ENCODE results near the gene UFSP2.

The UFSP2 gene

DNA sequence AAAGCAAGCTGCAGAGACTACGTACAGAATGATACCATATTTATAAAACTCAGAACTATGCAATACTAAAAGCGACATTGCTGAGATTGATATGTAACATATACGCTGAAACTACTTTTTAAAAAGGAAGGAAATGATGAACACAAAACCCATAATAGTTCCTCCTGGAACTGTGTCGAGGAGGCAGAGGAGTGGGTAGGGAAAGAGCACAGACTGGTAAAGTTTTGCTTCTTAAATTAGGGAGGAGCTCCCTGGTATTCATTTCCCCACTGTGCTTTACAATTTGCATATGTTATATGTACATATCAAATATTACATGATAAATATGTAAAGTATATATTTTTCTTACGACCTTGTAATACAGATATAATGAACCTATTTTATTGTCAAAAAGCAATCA is 13.9 kb downstream of the UFSP2 start:
- Histone ChIP-seq H2BK12ac (ENCODE audit: low read length in 2 of 2) (no peak overlapping the region), H4K8ac (ENCODE audit: low read length) (no peak overlapping the region), H3K27ac (ENCODE audit: low read length, poor library complexity, severe bottlenecking) (no peak overlapping the region), H3K9me3 (ENCODE audit: control insufficient read depth, low read length) (peaks cover 3% of the 10 kb centered on the region), H4K91ac (ENCODE audit: low read length) (no peak overlapping the region), H3K18ac (ENCODE audit: low read depth in 1 of 2, low read length in 2 of 2) (no peak overlapping the region), H3K4me2 (ENCODE audit: low read length, poor library complexity, severe bottlenecking) (no peak overlapping the region), H2AFZ (ENCODE audit: low read depth, low read length) (no peak overlapping the region), H3K79me1 (replicated peaks; ENCODE audit: low read length, poor library complexity, severe bottlenecking) (peaks cover 3% of the 10 kb centered on the region), H3K23ac (ENCODE audit: low read length in 2 of 2) (no peak overlapping the region), H2BK15ac (ENCODE audit: low read depth, poor library complexity, severe bottlenecking) (no peak overlapping the region), H3K36me3 (ENCODE audit: control insufficient read depth in 1 of 2, insufficient read depth in 2 of 2, low read depth in 1 of 2, low read length in 2 of 2) (peaks cover 3 to 77% of the 10 kb centered on the region in 2 experiments), H3K27me3 (ENCODE audit: control insufficient read depth in 1 of 2, insufficient read depth in 1 of 2, low read length in 2 of 2) (no peaks in the 10 kb centered on the region), H3K14ac (ENCODE audit: low read length in 2 of 2) (no peak overlapping the region), H2BK5ac (ENCODE audit: low read depth, low read length, poor library complexity, severe bottlenecking) (no peak overlapping the region), H3K9ac (ENCODE audit: low read length) (no peak overlapping the region), H2AK5ac (ENCODE audit: low read length, severe bottlenecking) (no peak overlapping the region), H3K4me1 (ENCODE audit: control insufficient read depth, insufficient read depth, low read depth, low read length) (no peaks in the 10 kb centered on the region), H3K4me3 (ENCODE audit: insufficient read depth in 1 of 2, low read depth in 1 of 2, low read length in 2 of 2) (no peak overlapping the region), H3K4ac (ENCODE audit: low read depth in 1 of 2, low read length in 2 of 2) (no peak overlapping the region), H2BK120ac (ENCODE audit: low read depth, low read length) (no peak overlapping the region)
- 100% methylated on average over 1 of the region's 5 CpGs for WGBS
- DNase-seq: no peak

DNA sequence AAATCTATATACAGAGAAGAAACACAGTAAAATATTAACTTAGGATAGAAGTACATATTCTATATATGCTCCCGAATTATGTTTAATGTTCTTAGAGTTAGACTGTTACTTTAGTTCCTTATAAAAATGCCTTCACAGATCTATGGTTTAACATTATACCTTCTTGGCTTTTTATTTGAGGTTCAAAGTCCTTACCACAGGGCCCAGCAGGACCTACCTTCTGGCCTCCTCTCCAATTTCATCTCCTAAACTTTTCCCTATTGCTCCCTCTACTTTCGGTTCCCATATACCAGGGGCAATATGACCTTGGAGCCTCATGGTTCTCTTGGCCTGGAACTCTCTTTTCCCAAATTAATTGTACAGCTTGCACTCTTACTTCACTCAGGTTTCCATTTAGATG is 17.3 kb downstream of the UFSP2 start:
- Histone ChIP-seq H2AFZ (ENCODE audit: low read depth, low read length) (no peak overlapping the region), H3K4ac (ENCODE audit: low read depth in 1 of 2, low read length in 2 of 2) (no peak overlapping the region), H3K14ac (ENCODE audit: low read length in 2 of 2) (no peak overlapping the region), H3K4me3 (ENCODE audit: insufficient read depth in 1 of 2, low read depth in 1 of 2, low read length in 2 of 2) (no peak overlapping the region), H2BK5ac (ENCODE audit: low read depth, low read length, poor library complexity, severe bottlenecking) (no peak overlapping the region), H2BK15ac (ENCODE audit: low read depth, poor library complexity, severe bottlenecking) (no peak overlapping the region), H4K8ac (ENCODE audit: low read length) (no peak overlapping the region), H3K9me3 (ENCODE audit: control insufficient read depth, low read length) (peaks cover 3% of the 10 kb centered on the region), H3K23ac (ENCODE audit: low read length in 2 of 2) (no peak overlapping the region), H3K79me1 (replicated peaks; ENCODE audit: low read length, poor library complexity, severe bottlenecking) (no peaks in the 10 kb centered on the region), H3K9ac (ENCODE audit: low read length) (no peak overlapping the region), H3K4me1 (ENCODE audit: control insufficient read depth, insufficient read depth, low read depth, low read length) (no peaks in the 10 kb centered on the region), H2BK120ac (ENCODE audit: low read depth, low read length) (no peak overlapping the region), H3K36me3 (ENCODE audit: control insufficient read depth in 1 of 2, insufficient read depth in 2 of 2, low read depth in 1 of 2, low read length in 2 of 2) (peaks cover 11 to 75% of the 10 kb centered on the region in 2 experiments), H3K18ac (ENCODE audit: low read depth in 1 of 2, low read length in 2 of 2) (no peak overlapping the region), H2BK12ac (ENCODE audit: low read length in 2 of 2) (no peak overlapping the region), H2AK5ac (ENCODE audit: low read length, severe bottlenecking) (no peak overlapping the region), H3K27me3 (ENCODE audit: control insufficient read depth in 1 of 2, insufficient read depth in 1 of 2, low read length in 2 of 2) (no peaks in the 10 kb centered on the region), H4K91ac (ENCODE audit: low read length) (no peak overlapping the region), H3K4me2 (ENCODE audit: low read length, poor library complexity, severe bottlenecking) (no peak overlapping the region), H3K27ac (ENCODE audit: low read length, poor library complexity, severe bottlenecking) (no peak overlapping the region)
- DNase-seq: no peak
- 96% methylated on average over 1 of the region's 2 CpGs for WGBS

DNA sequence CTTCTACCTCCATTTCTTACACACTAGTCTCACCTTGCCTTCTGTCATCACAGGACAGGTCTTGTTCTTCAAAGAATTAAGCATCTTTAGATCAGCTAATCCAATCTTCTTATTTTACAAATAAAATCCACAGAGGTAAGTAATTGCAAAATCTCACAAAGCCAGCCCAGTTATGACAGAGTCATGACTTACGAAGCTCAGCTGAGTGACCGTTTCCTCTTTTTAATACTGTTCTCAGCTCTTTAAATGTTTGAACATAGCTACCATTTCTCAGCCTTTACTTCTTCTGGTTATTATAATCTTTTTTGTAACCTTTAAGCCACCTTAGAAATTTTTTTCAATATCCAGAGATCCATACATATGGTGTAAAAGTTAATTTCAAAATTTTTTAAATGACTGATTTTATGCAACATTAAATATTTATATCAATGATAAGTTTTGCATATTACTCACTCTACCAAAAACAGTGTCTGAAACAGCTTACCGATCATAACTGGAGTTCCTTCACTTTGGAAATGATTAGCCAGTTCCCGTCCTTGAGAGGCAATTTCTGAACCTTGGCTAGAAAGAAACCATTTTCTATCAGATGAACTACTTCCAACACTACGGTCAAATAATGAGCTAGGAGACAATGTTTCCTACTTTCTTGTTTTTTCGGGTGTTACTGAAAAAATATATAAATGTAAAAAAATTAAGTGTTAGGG is 20.3 kb downstream of the UFSP2 start:
- Histone ChIP-seq H3K9ac (ENCODE audit: low read length) (no peak overlapping the region), H3K27me3 (ENCODE audit: control insufficient read depth in 1 of 2, insufficient read depth in 1 of 2, low read length in 2 of 2) (no peaks in the 10 kb centered on the region), H2AK5ac (ENCODE audit: low read length, severe bottlenecking) (no peak overlapping the region), H3K4me3 (ENCODE audit: insufficient read depth in 1 of 2, low read depth in 1 of 2, low read length in 2 of 2) (no peak overlapping the region), H3K4me1 (ENCODE audit: control insufficient read depth, insufficient read depth, low read depth, low read length) (no peaks in the 10 kb centered on the region), H3K36me3 (ENCODE audit: control insufficient read depth in 1 of 2, insufficient read depth in 2 of 2, low read depth in 1 of 2, low read length in 2 of 2) (peaks cover 14 to 83% of the 10 kb centered on the region in 2 experiments), H3K23ac (ENCODE audit: low read length in 2 of 2) (no peak overlapping the region), H3K4me2 (ENCODE audit: low read length, poor library complexity, severe bottlenecking) (no peak overlapping the region), H2BK5ac (ENCODE audit: low read depth, low read length, poor library complexity, severe bottlenecking) (no peak overlapping the region), H2BK15ac (ENCODE audit: low read depth, poor library complexity, severe bottlenecking) (no peak overlapping the region), H3K18ac (ENCODE audit: low read depth in 1 of 2, low read length in 2 of 2) (no peak overlapping the region), H3K14ac (ENCODE audit: low read length in 2 of 2) (no peak overlapping the region), H2BK12ac (ENCODE audit: low read length in 2 of 2) (no peak overlapping the region), H3K9me3 (ENCODE audit: control insufficient read depth, low read length) (peaks cover 3% of the 10 kb centered on the region), H3K4ac (ENCODE audit: low read depth in 1 of 2, low read length in 2 of 2) (no peak overlapping the region), H3K79me1 (replicated peaks; ENCODE audit: low read length, poor library complexity, severe bottlenecking) (no peaks in the 10 kb centered on the region), H2AFZ (ENCODE audit: low read depth, low read length) (no peak overlapping the region), H4K8ac (ENCODE audit: low read length) (no peak overlapping the region), H4K91ac (ENCODE audit: low read length) (no peak overlapping the region), H3K27ac (ENCODE audit: low read length, poor library complexity, severe bottlenecking) (no peak overlapping the region), H2BK120ac (ENCODE audit: low read depth, low read length) (no peak overlapping the region)
- DNase-seq: no peak
- WGBS: 100% methylated on average over 4 of the region's 6 CpGs

DNA sequence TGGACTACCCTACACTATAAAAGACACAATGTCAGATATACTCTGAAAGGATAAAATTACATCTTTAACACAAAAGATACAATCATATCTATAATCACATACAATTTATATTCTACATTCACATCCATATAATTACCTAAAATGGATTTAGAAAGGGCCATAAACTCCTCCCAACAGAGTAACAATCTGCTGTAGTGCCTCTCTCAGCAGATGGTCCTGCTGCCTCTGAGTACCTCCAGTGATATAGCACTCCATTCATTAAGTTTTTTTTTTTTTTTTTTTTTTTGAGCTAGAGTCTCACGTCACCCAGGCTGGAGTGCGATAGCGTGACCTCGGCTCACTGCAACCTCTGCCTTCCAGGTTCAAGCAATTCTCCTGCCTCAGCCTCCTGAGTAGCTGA is 21.7 kb downstream of the UFSP2 start:
- Histone ChIP-seq H4K91ac (ENCODE audit: low read length) (no peak overlapping the region), H3K23ac (ENCODE audit: low read length in 2 of 2) (no peak overlapping the region), H4K8ac (ENCODE audit: low read length) (no peak overlapping the region), H3K4me3 (ENCODE audit: insufficient read depth in 1 of 2, low read depth in 1 of 2, low read length in 2 of 2) (no peak overlapping the region), H3K27me3 (ENCODE audit: control insufficient read depth in 1 of 2, insufficient read depth in 1 of 2, low read length in 2 of 2) (no peaks in the 10 kb centered on the region), H3K9me3 (ENCODE audit: control insufficient read depth, low read length) (no peaks in the 10 kb centered on the region), H3K27ac (ENCODE audit: low read length, poor library complexity, severe bottlenecking) (no peak overlapping the region), H2BK15ac (ENCODE audit: low read depth, poor library complexity, severe bottlenecking) (no peak overlapping the region), H3K9ac (ENCODE audit: low read length) (no peak overlapping the region), H3K4me2 (ENCODE audit: low read length, poor library complexity, severe bottlenecking) (no peak overlapping the region), H2BK120ac (ENCODE audit: low read depth, low read length) (no peak overlapping the region), H3K79me1 (replicated peaks; ENCODE audit: low read length, poor library complexity, severe bottlenecking) (no peaks in the 10 kb centered on the region), H2BK12ac (ENCODE audit: low read length in 2 of 2) (no peak overlapping the region), H3K14ac (ENCODE audit: low read length in 2 of 2) (no peak overlapping the region), H3K4ac (ENCODE audit: low read depth in 1 of 2, low read length in 2 of 2) (no peak overlapping the region), H3K4me1 (ENCODE audit: control insufficient read depth, insufficient read depth, low read depth, low read length) (no peaks in the 10 kb centered on the region), H2AK5ac (ENCODE audit: low read length, severe bottlenecking) (no peak overlapping the region), H3K36me3 (ENCODE audit: control insufficient read depth in 1 of 2, insufficient read depth in 2 of 2, low read depth in 1 of 2, low read length in 2 of 2) (peaks cover 11 to 88% of the 10 kb centered on the region in 2 experiments), H2BK5ac (ENCODE audit: low read depth, low read length, poor library complexity, severe bottlenecking) (no peak overlapping the region), H2AFZ (ENCODE audit: low read depth, low read length) (no peak overlapping the region), H3K18ac (ENCODE audit: low read depth in 1 of 2, low read length in 2 of 2) (no peak overlapping the region)
- 100% methylated on average over 4 of the region's 4 CpGs for WGBS
- no peak for DNase-seq
